HG02885 (cell line): ENCODE results near the gene LCNL1.

Experiments used
- ATAC-seq: cut with Tn5 transposase; IDR thresholded peaks from one replicate; pipeline ENCODE4 v1.9.1; 2021; ENCODE audit warnings: mild to moderate bottlenecking; ENCODE audit not compliant: unreplicated experiment, poor library complexity

Gene LCNL1

DNA sequence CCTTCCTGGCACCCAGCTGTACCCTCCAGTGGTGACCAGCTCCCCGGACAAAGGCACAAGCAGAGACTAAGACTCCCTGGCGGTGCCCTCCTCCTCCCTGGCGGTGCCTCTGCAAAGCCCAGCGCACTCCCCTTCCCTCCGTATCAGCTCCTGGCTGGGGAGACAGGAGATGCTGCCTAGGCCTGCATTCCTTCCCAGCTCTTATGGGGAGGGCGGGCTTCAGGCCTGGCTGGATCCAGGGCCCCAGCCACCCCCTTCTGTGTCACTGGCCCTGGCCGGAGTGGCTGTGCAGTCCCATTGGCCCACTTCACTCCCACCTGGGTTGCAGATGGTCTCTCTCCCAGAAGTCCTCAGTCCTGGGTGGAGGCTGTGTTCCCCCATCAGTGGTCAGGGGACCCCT, 24.3 kb upstream of the LCNL1 start:
- no peak for ATAC-seq

DNA sequence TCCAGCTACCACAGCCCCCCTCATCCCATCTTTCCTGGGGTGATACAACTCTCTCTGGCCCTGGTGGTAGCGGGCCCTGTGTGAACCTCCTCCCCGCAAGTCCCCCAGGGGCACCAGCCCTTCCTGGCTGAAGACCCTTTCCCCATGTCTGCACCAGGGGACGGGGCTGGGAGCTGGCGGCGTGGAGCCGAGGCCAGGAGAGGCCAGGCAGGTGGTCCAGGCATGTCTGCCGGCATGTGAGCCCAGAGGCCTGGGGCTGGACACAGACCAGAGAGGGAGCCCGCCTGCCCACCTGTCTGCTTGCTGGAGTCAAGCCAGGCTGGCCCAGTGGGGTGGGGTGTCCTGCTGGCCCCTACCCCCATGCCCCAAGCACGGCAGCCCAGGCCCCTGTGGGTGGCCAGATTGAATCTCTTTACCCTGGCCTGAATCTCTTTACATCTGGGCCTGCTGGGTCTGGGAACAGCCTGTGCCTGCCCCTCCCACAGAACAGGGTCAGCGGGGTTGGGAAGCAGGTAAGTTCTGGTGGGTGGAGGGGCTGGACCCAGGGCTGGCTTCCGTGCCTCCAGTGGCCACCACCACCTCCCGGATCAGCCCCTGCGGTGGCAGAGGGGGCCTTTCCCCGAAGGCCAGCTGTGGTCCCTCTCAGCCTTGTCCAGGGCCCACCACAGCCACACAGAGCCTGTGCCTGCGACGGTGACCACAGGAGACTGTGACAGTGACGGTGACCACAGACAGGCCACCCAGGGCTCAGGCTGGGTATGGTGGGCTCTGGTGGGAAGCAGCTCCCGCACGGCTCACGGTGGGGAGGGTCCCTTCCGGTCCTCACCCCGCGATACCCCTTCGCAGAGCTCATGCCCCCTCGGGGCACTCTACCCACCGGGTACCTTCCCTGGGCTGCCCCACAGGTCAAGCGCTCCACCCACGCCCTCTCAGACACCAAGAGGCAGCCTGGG, 23.6 kb upstream of the LCNL1 start:
- no peak for ATAC-seq

DNA sequence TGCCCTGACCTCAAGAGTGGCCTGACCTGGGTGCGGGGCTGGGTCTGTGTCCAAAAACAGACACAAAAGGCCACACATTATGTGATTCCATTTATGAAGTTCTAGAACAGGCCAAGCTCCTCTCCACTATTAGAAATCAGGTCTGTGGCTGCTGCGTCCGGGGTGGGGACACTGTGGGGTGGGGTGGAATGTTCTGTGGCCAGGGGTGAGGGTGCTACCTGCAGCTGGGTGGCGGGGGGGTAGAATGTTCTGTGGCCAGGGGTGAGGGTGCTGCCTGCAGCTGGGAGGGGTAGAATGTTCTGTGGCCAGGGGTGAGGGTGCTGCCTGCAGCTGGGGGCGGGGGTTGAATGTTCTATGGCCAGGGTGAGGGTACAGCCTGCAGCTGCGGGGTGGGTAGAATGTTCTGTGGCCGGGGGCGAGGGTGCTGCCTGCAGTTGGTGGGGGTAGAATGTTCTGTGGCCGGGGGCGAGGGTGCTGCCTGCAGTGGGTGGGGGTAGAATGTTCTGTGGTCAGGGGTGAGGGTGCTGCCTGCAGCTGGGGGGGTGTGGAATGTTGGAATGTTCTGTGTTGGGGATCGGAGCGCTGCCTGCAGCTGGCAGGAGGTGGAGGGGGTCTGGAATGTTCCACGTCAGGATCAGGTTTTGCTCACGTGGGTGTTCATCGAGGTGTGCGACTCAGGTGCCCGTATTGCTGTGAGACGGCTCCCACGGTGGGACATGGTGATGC, 22.4 kb upstream of the LCNL1 start:
- no peak for ATAC-seq

DNA sequence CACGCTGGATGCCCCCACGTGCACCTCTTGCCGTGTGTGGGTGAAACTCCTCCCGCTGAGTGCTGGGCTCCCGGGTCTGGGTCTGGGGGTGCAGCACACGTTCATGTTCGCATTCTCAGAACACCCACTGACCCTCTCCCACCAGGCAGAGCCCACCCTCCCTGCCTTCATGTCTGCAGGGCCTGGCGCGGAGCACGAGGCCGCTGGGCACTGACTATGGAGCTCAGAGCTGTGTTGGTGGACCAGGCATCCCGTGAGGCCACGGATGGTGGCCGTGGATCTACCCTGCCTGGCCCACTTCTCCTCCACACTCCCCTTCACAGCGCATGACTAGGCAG, 21.9 kb upstream of the LCNL1 start:
- ATAC-seq = no peak

DNA sequence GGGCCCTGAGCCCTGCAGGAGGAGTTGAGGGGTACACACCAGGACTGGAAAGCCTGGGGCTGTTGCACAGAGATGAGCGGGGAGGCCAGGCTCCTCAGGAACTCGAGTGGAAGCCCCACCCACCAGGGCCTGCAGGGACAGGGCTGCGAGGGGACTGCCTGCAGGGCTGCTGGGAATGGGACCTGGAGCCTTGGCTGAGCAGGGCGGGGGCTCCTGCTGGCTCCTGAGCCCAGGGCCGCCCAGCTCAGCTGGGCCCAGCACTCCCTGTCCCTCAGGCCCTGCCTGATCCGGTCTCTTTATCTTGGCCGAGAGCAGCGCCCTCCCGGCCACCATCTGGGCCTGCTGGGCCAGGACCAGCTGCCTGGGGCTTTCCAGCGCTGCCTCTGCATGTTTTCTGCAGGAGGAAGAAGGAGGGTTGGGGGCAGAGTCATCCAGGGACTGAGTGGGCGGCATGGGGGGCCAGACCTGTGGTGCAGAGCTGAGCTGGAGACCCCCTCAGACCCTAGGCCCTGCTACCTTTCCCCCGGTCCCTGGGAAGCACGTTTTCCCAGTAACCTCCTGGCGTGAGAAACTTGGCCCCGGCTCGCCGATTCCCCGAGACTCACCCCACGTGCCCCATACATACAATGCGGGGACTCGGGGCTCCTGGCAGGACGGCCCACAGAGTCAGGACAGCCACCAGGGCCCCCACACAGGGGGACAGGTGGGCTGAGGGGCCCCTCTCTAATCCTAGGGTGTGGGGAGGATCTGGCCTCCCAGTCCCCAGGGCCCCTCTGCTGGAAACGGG, 21.3 kb upstream of the LCNL1 start:
- ATAC-seq = no peak

DNA sequence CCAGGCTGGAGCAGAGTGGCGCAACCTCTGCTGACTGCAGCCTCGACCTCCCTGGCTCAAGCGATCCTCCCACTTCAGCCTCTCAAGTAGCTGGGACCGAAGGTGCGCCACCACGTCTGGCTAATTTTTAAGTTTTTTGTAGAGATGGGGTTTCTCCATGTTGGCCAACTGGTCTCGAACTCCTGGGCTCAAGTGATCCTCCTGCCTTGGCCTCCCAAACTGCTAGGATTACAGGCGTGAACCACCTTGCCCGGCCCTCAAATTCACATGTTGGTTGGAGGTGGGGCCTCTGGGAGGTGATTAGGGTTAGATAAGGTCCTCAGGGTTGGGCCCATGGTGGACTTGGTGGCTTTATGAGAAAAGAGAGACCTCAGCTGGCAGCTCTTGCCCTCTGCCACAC, 20.6 kb upstream of the LCNL1 start:
- ATAC-seq = no peak

DNA sequence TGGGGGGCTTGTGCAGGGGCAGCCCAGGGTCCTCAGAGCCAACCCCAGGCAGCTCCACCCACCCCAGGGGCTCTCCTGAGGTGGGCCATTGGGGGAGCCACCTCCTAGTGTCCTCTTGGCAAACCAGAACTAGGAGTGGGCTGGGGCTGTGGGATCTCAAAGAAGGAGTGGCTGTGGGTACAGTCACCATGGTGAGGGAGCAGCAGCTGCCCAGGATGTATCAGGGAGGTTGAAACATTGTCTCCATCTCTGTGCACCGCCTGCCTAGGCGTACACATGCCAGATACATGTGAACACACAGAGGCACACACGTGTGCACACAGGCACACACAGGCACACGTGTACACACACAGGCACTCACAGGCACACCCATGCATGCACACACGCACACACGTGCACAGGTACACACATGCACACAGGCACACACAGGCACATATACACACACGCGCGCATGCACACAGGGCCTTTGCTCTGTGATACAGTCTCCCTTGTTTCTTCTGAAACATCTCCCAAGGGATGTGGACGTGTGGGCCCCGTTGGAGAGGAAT, 20.0 kb upstream of the LCNL1 start:
- ATAC-seq = no peak

DNA sequence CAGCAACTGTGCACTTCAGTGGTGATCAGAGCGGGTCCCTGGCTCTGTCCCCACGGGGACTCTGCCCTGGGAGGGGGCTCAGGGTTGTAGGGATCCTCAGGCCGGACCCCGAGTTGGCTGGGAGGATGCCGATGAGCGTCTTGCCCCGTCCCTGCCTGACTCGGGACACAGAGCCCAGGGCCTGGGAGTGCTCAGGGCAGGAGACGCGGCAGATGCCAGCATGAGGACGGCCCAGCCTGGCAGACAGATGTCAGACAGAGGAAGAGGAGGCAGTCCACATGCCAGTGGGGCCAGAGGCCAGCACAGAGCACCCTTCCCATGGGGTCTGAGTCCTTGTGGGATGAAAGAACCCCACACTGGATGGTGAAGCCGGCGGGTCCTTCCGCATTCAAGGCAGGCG, 19.5 kb upstream of the LCNL1 start:
- ATAC-seq = no peak

DNA sequence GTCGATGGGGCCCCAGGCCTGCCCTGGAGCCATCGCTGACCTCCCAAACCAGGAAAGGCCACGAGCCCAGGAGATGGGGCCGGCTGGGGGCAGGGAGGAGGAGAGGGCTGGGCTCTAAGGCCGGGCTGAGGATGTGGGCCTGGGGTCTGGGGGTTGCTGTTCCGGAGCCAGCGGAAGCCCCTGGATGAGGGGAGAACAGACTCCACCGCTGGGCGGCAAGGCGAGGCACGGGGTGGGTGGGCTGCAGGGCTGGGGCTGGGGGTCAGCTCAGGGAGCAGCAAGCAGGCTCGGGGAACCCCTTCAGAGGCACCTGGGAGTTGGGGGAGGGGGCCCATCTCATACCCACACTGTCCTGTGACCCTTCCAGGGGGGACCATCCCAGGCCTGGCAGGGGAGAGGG, 19.0 kb upstream of the LCNL1 start:
- ATAC-seq = no peak

DNA sequence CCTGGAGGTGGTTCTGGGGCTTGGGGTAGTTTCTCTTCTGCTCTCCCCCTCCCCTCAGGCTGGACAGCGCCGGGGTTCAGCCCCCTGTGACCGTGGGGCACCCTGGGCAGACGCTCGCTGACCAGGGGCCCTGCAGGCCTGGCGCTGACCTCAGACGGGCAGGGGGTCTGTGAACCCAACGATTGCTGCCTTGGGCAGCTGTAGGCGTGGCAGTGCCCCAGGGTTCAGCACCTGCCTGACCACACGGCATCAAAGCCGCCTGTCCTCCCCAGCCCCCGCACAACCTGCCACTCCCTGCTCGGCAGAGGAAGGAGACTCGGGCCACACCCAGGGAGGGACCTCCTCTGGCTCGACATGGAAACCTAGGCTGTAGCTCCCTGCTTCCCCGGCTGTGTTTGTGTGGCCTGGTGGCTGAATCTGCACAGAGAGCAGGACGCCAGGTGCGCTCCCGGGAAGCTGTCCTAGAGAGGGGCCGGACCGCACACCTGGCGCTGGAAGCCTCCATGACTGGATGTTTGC, 18.6 kb upstream of the LCNL1 start:
- ATAC-seq = no peak

DNA sequence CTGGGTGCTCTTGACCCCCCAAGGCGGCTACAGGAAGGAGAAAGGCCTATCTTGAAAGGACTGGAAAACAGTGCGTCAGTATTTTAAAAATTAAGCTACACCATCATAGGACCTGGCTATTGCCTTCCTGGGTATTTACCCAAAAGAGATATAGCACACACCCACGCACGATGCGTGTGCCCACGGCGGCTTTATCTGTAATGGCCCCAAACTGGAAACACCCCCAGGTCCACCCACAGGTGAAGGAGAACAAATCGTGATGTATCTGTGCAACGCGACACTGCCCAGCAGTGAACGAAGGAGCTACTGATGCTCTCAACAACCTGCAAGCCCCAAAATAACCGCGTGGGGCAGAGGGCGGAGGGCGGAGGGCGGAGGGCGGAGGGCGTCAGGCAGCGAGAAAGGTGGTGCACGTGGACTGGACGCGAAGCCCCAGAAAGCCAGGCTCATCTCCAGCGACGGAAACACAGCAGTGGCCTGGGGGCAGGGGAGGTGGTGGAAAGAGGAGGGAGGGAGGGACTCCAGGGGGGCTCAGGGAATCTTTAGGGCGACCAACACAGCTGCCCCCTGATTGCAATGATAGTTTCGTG, 17.9 kb upstream of the LCNL1 start:
- no peak for ATAC-seq

DNA sequence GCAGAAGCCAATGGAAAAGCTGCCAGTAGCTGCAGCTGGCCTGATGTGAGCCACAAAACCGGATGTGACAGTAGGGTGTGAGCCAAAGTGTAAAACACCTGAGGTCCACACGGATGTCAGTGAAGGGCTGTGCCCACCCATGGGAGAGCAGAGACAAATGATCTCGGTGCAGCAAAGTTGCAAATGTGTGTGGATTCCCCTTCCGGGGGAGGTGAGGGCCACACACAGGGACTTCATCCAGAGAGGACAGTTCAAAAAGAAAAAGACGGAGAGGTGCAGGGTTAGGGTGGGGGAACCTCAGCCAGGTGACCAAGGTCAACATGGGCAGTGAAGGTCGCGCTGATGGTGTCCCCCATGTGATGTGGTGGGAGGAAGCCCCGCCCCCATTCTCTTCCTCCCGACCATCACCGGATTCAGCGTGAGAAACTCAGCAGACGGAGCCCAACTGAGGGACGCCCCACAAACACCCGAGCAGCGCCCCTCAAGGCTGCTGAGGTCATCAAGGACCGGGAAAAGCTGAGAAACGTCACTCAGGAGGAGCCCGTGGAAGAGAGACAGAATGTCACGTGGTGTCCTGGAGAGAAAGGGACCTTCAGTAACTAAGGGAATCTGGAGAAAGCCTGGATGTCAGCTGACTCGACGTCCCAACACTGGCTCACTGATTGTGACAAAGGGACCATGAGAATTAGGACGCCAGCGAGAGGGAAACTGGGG, 16.9 kb upstream of the LCNL1 start:
- no peak for ATAC-seq

DNA sequence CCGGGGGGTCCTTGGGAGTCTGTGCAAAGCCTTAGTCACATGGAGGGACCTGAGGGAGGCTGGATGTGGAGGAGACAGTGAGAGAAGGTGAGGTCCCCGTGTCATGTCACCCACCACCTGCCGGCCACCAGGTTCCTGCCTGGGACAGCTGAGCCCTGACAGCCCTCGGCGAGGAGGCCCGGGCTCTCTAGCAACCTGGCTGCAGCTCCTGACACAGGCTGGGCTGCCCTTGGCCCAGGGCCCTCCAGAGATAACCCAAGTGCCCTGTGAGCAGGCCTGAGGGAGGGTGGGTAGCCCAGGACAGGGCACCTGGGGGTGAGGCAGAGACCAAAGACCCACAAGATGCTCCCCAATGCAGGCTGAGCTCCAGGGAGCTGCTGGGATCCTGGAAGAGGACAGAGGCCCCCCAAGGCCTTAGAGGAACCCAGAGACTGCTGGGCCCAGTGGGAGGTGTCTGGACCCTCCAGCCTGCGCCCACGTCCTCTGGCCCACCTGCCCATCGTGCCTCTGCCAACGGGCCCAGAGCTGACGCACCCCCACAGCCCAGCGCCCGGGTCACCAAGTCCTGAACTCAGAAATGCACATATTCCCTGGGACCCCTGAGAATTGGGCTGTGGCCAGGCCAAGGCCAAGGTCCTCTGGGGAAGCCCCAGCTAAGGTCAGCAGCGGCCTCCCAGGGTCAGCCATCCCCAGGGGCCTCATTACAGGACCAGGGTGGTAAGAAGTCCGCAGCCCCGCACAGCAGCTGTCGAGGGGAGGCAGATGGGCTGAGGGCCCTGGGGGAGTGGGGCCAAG, 14.3 kb upstream of the LCNL1 start:
- ATAC-seq = no peak

DNA sequence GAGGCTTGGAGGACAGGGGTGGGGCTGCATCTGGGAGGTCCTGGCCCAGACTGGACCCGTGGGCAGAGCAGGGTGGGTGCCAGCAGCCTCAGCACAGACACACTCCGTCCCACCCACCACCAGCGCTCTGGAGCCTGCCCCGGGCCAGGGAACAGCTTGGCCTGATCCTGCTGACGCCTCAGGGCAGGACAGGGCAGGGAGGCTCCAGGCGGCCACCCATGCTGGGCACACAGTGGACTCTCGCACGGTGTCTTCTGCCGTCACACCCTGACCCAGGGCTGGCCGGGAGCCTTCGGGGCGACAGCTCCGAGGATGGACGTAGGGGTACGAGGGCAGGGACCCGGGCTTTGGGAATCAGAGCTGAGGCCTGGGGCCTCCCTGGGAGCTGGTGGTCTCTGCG, 13.6 kb upstream of the LCNL1 start:
- no peak for ATAC-seq

DNA sequence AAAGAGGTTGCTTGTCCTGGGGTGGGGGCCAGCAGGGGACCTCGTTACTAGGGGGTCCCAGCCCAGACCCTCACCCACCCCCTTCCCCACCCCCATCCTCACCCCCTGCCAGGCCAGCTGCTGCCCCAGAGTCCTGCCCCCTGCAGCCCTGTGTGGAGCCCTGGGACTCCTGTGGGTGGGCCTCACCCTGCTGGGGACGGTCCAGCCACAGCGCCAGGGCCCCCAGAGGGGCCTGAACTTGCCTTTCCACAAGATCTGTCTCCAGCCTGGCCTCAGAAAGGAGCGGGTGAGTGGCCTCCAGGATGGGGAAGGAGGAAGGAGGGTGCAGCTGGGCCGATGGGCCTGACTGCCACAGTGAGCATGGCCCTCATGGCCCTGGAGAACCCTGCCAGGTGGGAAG, 13.0 kb upstream of the LCNL1 start:
- no peak for ATAC-seq

DNA sequence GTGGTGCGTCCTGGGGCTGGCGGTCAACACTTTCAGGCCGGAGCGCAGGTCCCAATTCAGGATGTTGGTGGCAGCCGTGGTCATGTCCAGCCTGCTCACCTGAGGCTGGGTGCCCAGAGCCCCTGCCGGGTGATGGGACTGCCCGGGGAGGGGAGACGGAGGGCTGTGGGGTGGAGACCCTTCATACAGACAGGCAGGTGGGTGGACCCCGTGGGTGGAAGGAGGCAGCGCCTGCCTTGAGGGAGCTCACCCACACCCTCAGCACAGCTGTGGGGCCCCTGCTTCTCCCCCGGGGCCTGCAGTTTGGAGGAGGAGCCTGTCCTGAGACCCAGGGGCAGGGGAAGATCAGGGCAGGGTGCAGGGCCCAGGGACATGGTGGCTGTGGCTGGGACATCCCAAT, 12.4 kb upstream of the LCNL1 start:
- ATAC-seq = no peak

DNA sequence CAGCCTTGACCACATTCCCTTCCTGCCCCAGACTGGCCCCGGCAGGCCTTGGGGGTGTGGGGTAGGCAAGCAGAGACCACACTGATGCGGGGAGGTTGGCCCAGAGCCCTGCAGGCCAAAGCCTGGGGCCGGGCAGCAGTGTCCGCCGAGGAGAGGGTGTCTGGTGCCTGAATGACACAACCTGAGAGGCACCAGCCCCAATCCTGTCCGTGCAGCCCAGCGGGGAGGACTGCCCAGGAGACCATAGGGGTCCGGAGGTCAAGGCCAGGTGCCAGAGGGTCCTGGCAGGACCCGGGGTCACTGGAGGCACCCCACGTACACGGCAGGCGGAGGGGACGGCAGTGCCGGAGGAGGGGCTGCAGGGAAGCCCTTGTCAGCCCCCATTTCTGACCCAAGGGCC, 11.0 kb upstream of the LCNL1 start:
- no peak for ATAC-seq

DNA sequence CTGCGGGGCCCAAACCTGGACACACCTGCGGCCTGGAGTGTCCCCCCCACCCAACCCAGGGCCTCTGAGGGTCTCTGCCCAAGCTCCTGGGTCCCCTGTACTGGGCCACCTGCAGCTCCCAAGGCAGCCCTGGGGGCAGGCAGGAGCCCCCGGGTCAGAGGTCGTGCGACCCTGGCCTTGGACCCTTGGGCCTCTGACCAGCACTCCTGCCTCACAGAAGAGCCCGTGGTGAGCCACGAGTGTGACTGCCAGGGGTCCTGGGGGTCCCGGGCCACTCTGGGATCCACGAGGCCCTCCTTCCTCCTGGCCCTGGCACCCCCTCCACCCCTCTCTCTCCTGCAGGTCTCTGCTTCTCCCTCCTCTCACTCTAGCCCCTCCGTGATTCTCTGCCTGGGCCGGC, 10.5 kb upstream of the LCNL1 start:
- ATAC-seq = no peak

DNA sequence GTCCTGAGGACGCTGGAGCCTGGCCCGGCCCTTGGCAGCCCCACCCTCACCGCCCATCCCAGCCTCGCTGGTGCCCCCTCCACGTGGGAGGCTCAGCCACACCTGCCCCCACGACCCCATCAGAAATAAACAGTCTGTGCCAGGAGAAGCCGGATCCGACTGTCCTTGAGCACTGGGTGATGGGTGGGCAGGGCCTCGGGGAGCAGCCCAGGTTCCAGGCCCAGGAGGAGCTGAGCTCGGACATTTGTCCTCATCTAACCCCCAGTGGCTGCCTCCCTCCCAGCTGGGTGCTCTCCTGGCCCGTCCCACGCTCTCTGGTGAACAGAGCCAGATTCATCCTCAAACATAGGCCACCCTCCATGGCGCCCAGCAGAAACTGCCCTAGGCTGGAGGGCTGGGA, 10.1 kb upstream of the LCNL1 start:
- no peak for ATAC-seq
